Measurements from ENCODE around the gene NR1H2.
"Not testable (repeated sequence)": the region's sequence is repeated elsewhere in the genome, so short reads cannot be mapped to it uniquely, and the experiment has no call there.

DNA sequence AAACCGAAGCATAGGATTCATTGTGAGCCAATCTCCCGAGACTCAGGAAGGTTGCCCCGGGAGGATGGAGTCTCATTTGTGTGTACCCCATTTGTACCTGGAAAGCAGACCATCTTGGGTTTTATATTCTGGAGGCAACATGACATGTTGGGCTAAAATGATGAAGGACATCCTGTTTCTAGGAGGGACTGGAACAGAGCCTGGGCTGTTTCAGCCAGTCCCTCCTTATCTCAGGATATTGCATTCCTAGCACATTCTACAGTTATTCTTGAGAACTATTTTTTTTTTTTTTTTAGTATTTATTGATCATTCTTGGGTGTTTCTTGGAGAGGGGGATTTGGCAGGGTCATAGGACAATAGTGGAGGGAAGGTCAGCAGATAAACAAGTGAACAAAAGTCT is 14.0 kb downstream of the NR1H2 start:
- TF ChIP-seq POLR2AphosphoS5, POLR2A (IDR thresholded peaks at IDR 0.05; ENCODE audit: low read depth, low read length): not testable (repeated sequence)

All from GM12892 (cell line).